Body of pancreas (tissue), 4 donors: ENCODE data around the gene TTI1. TPM values are rescaled to one million over a fixed set of nuclear protein-coding genes. Genes with fewer than 3 reads are reported as not detected.
A peak's percentile ranks its signal among the peaks of the same experiment; 100 is the strongest.

Experiments
- ATAC-seq: fragments of 150-250 bp; one replicate; pipeline ENCODE4 v1.9.1; 2016
- DNase-seq, 4 donors: peaks; one replicate each; pipeline ENCODE4 v3.0.0-alpha.2; 2019
- H3K27ac ChIP-seq, 4 donors: fragments of 200-600 bp; sonication (generic); 1 replicate in 3 of 4; 2 replicates in 1 of 4; pipeline versions ENCODE4 v1.5.1 to v1.6.1; 2016 to 2019; ENCODE audit warnings: mild to moderate bottlenecking in 1 of 4, mixed read lengths in 1 of 4, moderate library complexity in 1 of 4
- H3K27me3 ChIP-seq, 2 donors: fragments of 200-600 bp; sonication (generic); one replicate each; pipeline ENCODE4 v1.6.0; 2016; ENCODE audit warnings: mild to moderate bottlenecking in 1 of 2
- H3K36me3 ChIP-seq, 2 donors: fragments of 200-600 bp; sonication (generic); replicated peaks in 1 of 2; 2 replicates each; pipeline ENCODE4 v1.5.1; 2016; ENCODE audit warnings: low read depth in 2 of 2; ENCODE audit not compliant: insufficient read depth in 1 of 2
- H3K4me1 ChIP-seq: fragments of 200-600 bp; sonication (generic); one replicate; pipeline ENCODE4 v1.6.0; 2016
- H3K4me3 ChIP-seq, 2 donors: fragments of 200-600 bp; sonication (generic); 1 replicate in 1 of 2; 2 replicates in 1 of 2; pipeline ENCODE4 v1.5.1; 2016 to 2019
- H3K9me3 ChIP-seq, 3 donors: fragments of 200-600 bp; sonication (generic); 1 replicate in 2 of 3; 2 replicates in 1 of 3; pipeline ENCODE4 v1.5.1; 2016
- CTCF ChIP-seq, 7 experiments: fragments of 450-650 bp in 4 of 7; fragments of 200-600 bp in 3 of 7; sonication (generic) in 3 of 7; IDR thresholded peaks; one replicate each; pipeline ENCODE4 v1.5.1; 2016 to 2019; ENCODE audit warnings: antibody characterized with exemption in 7 of 7
- POLR2A ChIP-seq, 3 donors: fragments of 450-650 bp; IDR thresholded peaks; one replicate each; pipeline ENCODE4 v1.6.1; 2016; ENCODE audit warnings: antibody characterized with exemption in 3 of 3, mild to moderate bottlenecking in 2 of 3
- WGBS, 2 donors: methylation state at CpG; one replicate each; pipeline ENCODE4 v1.1.5; 2017; 5-methylcytosine and 5-hydroxymethylcytosine counted together
- intact Hi-C: fragments of 100-400 bp; cut with DNase I; formaldehyde crosslinking; loops from one replicate; pipeline ENCODE4 v1.15.1; 2023
- total RNA-seq, 2 donors: library from RNA; depleted of rRNA; stranded (reverse); fragments of >200 nt; gene quantifications; one replicate each; pipeline ENCODE4 v1.1.0, GENCODE V29; 2016

The TTI1 gene
- total RNA-seq, 2 donors from 2014 or later: 12.2 to 14.0 TPM

DNA sequence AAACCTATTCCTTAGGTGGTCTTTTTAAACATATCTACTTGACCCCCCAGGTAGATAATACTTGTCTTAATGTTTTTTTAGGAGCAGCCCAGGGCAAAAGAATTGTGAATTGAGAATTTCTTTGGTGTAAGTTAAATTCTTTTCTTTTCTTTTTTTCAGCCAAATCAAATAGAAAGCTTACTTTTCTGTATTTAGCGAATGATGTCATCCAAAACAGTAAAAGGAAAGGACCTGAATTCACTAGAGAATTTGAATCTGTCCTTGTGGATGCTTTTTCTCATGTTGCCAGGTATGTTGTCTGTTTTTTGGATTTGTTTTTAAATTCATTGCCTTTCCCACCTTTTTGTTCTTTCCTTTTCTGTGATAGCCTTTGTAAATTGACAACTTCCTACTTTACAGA lies 7.0 kb upstream of the TTI1 start:
- no peak overlapping the region for H3K4me3 ChIP-seq
- H3K4me1 ChIP-seq: peaks cover 30% of the 10 kb centered on the region
- TF ChIP-seq POLR2A (IDR thresholded peaks at IDR 0.05) (no peak), CTCF (IDR thresholded peaks at IDR 0.05) (no peak)
- no peaks in the 10 kb centered on the region for H3K27me3 ChIP-seq
- no peak for ATAC-seq
- intact Hi-C loops: no loop called here
- no peak overlapping the region for H3K27ac ChIP-seq
- no peaks in the 10 kb centered on the region for H3K9me3 ChIP-seq
- no peak for DNase-seq
- no peaks in the 10 kb centered on the region for H3K36me3 ChIP-seq
- WGBS, 2 donors: 24 to 96% methylated on average over 1 of the region's 1 CpG

- H3K4me3 ChIP-seq: no peak overlapping the region
- no peaks in the 10 kb centered on the region for H3K9me3 ChIP-seq
- H3K27me3 ChIP-seq: no peaks in the 10 kb centered on the region
- WGBS, 2 donors: 78 to 79% methylated on average over 5 of the region's 5 CpGs
- no peak overlapping the region for H3K27ac ChIP-seq
- peaks cover 48% of the 10 kb centered on the region for H3K4me1 ChIP-seq
- ATAC-seq (no peak), DNase-seq (no peak)
- H3K36me3 ChIP-seq: no peaks in the 10 kb centered on the region
- TF ChIP-seq CTCF (IDR thresholded peaks at IDR 0.05) (no peak), POLR2A (IDR thresholded peaks at IDR 0.05) (no peak)
- intact Hi-C loops: no loop called here
Observed at GRCh38 chr20:38036366-38036765, 3.1 kb upstream of the TTI1 start.

DNA sequence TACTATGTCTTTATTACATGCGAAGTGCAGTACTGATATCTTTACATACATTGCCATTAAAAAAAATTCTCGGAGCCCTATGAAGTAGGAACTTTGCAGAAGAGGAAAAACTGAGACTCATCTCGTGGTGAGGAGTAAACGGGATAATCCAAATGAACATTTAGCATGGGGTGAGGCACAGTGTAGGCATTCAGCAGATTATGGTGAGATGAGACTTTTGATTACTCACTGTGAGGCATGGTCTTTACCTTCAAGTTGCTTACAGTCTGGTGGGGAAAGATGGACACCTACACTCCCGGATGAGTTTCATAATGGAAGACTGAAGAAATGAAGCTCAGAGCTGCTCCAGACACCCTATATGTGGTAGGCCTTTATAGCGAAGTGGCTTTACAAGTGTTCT lies 1.7 kb upstream of the TTI1 start:
- DNase-seq: no peak

DNA sequence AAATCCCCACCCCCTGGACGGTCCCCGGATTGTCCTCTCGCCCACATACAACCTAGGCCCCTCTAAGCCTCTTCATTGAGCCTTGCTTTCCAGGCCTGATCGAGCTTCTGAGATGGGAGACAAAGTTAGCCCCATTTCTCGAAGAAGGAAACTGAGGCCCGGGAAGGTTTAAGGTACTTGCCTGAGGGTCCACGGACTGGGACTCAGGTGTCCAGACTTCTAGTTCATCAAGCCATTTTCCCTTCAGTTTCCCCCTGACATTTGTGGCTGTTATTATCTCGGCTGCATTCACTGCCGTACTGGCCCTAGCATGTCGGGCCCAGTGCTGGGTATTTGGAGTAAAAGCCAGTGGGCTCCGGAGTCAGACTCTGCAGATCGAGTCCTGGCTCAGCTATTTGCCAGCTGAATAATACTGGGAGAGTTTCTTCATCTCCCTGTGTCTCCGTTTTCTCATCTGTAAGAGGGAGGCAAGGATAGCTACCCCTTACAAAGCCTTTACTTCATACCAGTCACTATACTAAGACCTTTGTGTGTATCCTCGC lies 923 bp upstream of the TTI1 start:
- TF ChIP-seq POLR2A (IDR thresholded peaks at IDR 0.05): no peak
- H3K36me3 ChIP-seq: no peaks in the 10 kb centered on the region
- peak overlapping the region; percentile 90 to 97 (median 94) for H3K27ac ChIP-seq
- peaks cover 55% of the 10 kb centered on the region for H3K4me1 ChIP-seq
- ATAC-seq: peak; percentile 2
- H3K4me3 ChIP-seq: peak overlapping the region; percentile 43 to 97
- H3K9me3 ChIP-seq: no peaks in the 10 kb centered on the region
- H3K27me3 ChIP-seq: no peaks in the 10 kb centered on the region
- intact Hi-C loops: no loop called here
- 5 to 6% methylated on average over 14 of the region's 14 CpGs for WGBS, 2 donors
- DNase-seq: no peak

More for the DNA sequence above, 1.7 kb upstream of the TTI1 start:
- intact Hi-C loops: no loop called here
- Histone ChIP-seq H3K4me3 (no peak overlapping the region), H3K27ac (no peak overlapping the region), H3K4me1 (peaks cover 55% of the 10 kb centered on the region), H3K27me3 (no peaks in the 10 kb centered on the region), H3K36me3 (no peaks in the 10 kb centered on the region), H3K9me3 (no peaks in the 10 kb centered on the region)
- TF ChIP-seq CTCF (IDR thresholded peaks at IDR 0.05) (no peak), POLR2A (IDR thresholded peaks at IDR 0.05) (no peak)
- WGBS, 2 donors: 64 to 65% methylated on average over 6 of the region's 6 CpGs
- ATAC-seq: no peak

DNA sequence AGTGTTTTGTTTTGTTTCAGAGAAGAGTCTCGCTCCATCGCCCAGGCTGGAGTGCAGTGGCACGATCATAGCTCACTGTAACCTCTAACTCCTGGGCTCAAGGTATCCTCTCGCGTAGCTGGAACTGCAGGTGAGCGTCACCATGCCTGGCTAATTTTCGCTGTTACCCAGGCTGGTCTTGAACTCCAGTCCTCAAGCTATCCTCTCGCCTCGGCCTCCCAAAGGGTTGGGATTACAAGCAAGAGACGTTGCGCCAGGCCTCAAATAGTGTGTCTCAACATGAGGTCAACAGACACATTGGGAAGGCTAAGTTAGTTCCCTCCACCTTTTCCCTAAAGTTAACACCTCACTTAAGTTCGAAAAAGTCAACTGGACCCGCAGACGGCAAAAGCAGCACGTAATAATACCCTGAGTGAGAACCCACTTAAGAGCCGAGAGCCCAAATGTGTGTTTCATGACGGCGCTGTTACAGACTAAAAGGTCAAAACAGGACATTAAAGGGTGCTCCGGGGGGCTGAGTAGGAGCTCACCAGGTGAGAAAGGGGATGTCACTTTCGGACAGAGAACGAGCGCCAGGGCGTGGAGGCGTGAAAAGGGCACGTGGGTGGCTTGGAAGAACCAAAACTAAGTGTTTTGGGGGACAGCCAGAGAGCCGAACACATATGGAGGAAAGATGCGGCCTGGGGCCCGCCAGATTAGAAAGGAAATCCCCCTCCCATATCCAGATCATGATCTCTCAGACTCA lies 499 bp downstream of the TTI1 start:
- TF ChIP-seq POLR2A (IDR thresholded peaks at IDR 0.05): no peak
- TF ChIP-seq CTCF (IDR thresholded peaks at IDR 0.05): no peak
- DNase-seq (peak in 2 of 4 donors; percentile 20 to 23), ATAC-seq (peak; percentile 40)
- Histone ChIP-seq H3K36me3 (no peaks in the 10 kb centered on the region), H3K9me3 (no peaks in the 10 kb centered on the region), H3K27me3 (no peaks in the 10 kb centered on the region), H3K4me3 (peak overlapping the region; percentile 43 to 97), H3K27ac (peak overlapping the region; percentile 90 to 97 (median 94)), H3K4me1 (peaks cover 55% of the 10 kb centered on the region)
- 16 to 19% methylated on average over 28 of the region's 28 CpGs for WGBS, 2 donors
- intact Hi-C loops: no loop called here
